Amniotic epithelial cell (primary cell): ENCODE data around the gene PRDX6.
A peak's percentile ranks its signal among the peaks of the same experiment; 100 is the strongest.
"Not testable (repeated sequence)": the region's sequence is repeated elsewhere in the genome, so short reads cannot be mapped to it uniquely, and the experiment has no call there.

Experiments used
- DNase-seq: peaks from one replicate; pipeline ENCODE4 v3.0.0-alpha.2; 2010; ENCODE audit warnings: low read depth

Gene PRDX6

DNA sequence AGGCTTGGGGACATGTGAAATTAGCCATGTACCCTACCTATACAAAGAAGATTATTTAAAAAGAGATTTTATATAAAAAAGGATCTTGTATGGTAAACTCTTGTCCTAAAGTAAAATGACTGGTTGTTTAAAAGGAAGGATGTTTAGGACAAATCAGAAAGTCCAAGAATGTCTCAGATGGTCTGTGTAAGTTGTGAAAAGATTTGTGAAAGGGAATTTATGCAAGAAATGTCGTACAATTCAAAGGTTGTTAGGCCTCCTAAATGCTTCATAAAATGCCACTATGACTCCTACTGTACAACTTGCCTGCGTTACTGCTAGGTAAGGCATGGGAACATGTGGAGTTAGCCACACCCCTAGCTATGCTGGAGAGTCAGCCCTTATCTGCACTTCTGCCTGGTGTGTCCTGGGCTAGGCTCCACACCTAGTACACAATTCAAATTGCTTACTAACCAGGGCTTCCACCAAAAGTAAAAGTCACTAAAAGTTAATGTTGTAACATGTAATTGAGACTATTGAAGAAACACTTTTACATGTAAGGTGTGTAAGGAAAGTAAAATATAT is 19.7 kb downstream of the PRDX6 start:
- DNase-seq: no peak

DNA sequence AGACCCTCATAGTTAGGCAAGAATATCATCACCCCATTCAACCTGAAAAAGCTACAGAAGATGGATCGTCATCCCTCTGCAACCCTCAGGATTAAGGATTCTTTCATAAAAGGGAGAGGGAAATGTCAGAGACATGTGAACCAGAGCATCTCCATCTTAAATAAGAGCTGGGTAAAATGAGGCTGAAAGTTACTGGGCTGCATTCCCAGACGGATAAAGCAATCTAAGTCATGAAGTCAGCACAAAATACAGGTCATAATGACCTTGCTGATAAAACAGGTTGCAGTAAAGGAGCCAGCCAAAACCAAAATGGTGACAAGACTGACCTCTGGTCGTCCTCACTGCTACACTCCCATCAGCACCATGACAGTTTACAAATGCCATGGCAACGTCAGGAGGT is 22.6 kb downstream of the PRDX6 start:
- no peak for DNase-seq

DNA sequence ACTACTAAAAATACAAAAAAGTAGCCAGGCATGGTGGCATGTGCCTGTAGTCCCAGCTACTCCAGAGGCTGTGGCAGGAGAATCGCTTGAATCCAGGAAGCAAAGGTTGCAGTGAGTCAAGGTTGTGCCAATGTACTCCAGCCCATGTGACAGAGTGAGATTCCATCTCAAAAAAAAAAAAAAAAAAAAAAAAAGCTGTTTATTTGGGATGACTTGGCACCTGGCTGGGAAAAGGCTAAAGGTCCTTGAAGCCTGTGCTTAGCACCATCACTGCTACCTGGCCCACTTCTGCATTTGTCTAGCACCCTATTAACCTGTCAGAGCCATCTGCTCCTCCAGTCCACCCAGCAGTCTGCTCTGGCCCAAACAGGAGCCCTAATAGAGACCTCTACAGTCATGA is 25.0 kb downstream of the PRDX6 start:
- no peak for DNase-seq

DNA sequence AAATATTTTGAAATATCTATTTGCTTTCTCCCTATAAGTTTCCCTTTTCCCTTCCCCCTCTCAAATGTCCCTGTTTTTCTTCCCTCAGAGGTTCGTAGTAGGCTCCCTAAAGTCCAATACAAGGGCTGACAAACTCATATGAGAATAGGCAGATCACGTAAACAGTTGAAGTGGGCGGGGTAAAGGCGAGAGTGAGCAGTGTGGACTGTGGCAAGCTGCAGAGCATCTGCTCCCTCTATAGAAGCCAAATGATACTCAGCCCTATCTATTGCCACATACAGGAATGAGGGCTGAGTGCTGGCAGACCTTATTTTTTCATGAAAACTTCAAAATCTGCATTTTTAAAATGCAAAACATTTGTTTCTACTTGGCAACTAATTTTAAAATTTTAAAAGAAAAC is 26.3 kb downstream of the PRDX6 start:
- DNase-seq: peak; percentile 38

DNA sequence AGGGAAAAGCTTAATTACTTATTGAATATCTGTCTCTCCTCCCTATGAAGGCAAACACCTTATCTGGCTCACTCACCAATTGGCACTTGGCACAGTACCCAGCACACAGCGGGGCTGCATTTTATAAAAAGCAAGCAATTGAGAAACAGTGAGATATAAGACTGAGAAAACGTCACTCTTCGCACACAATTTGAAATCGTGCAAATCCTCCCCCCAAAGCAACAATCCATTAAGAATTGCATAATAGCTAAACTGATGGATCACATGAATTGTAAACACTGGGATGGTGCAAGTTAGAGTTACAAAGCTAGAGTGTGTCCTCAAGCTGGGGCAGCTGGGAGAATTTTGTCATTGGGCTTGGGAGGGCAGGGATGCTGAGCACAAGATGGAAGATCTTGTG is 27.1 kb downstream of the PRDX6 start:
- no peak for DNase-seq

DNA sequence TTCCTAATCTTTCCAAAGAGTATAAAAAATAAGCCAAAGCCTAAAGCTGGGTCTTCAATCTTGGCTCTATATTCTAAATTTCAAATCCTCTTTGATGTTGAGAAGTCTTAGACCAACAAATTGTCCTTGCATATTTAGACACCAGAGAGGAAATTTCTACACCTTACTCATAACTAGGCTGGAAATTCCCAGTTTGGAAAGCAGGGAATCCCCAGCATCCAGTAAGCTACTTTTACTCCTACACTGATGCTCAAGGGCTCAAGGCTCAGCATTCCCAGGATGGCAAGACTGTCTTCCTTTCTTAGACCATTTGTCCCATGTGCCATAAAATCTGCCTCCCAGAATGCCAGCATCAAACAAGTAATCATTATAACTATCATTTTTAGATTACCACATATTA is 28.3 kb downstream of the PRDX6 start:
- no peak for DNase-seq

DNA sequence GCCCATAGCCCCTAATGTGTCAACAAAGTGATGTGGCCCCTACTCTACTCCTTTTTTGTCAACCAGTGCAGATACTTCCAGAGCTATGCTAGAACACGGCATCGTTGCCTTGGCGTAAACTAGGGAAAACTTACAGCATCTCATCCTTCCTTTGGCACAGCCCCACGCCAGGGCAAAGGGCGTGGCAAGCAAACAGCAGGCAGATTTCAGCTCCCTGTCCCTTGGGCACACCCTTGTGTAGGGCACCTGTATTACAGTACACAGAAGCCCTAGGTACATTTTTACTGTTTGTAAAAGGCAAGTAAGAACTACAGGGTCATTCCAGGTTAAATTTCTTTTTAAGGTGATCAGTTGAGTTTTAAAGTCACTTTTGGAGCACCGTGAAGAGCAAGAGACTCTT is 29.3 kb downstream of the PRDX6 start:
- DNase-seq: no peak

DNA sequence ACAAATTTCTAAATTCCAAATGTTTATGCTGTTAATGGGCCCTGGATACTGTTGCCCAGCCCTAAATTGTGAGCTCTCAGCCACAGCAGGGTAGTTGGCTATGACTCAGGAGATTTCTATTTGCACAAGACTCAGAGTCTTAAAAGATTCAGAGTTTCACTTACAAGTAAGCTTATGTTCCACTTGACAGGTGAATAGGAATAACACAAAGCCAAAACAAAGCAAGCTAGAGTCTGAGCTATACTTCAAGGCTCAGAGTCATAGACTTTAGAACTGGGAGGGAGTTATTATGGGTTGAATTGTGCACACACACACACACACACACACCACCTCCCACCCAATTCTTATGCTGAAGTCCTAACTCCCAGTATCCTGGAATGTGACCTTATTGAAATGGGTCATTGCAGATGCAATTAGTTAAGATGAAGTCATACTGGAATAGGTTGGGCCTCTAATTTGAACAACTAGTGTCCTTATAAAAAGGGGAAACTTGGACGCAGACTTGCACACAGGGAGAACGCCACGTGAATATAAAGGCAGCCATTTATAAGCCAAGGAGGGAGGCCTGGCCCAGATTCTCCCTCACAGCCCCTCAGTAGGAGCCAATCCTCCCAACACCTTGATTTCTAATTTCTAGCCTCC is 30.2 kb downstream of the PRDX6 start:
- DNase-seq: peak; percentile 75

DNA sequence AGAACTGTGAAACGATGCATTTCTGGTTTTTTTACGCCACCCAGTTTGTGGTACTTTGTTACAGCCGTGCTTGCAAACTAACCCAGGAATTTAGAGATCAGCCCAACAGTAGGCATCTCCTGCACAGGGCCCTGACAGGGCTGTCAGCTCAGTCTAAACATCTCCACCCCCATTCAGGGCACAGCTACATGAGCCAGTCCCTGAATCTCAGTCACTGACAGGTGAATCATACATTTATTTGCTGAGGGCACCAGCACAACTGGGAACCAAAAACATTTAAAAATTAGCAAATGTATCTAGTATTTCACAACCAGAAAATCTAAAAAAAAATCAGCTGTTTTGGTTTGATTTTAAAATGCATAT is 30.7 kb downstream of the PRDX6 start:
- no peak for DNase-seq

DNA sequence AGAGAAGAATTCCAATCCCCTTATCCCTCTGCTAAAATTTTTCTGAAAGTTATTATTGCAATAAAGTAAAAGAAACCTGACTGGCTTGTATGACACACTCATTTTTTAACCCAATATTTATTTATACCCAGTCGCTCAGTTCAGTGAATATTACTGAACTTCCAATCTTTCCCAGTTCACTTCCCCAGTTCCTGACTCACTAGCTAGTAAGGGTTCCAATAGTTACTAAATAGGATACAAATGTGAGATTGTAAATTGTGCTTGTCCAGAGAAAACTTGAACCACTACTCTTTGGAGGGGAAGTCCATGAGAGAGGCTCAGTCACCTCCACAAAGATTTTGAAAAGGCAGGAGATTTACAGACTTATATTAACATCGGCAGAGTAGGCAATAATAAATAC is 31.4 kb downstream of the PRDX6 start:
- DNase-seq: no peak

DNA sequence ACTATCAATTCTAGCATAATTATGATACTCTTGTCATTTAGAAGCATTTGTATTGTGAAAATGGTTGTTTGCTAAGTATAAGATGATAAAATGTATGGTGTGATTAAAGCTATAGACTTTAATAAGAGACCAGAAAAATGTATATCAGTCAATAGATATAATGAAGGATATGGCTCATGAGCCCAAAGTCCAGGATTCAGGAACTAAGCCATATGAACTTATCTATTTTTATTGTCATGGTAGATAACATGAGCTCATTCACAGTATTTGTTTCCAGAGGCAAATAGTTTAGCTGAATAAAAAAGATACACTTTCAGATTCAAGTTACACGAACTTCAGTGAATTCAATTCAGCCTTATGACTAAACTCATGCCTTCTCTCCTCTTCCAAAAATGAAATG is 32.7 kb downstream of the PRDX6 start:
- DNase-seq: no peak

DNA sequence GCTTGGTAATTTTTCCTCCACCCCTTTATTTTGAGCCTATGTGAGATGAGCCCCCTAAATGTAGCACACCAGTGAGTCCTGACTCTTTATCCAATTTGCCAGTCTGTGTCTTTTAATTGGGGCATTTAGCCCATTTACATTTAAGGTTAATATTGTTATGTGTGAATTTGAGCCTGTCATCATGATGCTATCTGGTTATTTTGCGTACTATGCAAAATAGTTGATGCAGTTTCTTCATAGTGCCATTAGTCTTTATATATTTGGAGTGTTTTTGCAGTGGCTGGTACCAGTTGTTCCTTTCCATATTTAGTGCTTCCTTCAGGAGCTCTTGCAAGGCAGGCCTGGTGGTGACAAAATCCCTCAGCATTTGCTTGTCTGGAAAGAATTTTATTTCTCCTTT is 37.4 kb downstream of the PRDX6 start:
- DNase-seq: not testable (repeated sequence)

DNA sequence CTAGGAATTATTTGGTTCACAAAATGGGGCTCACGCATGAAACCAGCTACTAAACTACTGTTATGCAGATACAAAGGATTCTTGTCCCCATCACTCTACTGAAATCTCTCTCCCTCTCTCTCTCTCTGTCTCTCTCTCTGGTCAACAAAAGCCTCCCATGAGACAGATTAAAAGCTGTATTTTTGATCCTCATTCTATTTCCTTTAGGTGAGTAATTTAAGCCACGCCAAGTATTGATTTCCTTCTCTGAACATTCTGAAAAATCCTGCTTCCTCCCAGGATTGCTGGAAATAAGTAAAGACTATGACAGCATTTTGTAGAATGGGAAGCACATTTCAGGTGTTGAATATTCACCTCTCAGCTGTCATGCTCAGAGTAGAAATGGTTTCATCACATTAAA is 43.7 kb downstream of the PRDX6 start:
- no peak for DNase-seq

DNA sequence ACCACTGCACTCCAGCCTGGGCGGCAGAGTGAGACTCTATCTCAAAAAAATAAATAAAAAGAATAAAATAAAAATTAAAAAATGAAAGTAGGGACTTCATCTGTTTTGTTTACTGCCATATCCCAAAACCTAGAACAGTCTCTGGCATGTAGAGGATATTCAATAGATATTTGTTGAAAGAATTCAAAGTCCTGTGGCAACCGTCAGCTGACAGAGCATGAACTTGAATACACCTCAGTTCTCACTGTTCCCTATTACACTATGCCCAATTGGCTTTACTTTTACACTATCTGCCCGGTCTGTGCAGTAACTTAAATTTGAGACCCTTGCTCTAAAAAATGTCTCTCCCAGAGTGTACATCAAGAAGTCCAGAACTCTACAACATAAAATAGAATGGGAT is 46.2 kb downstream of the PRDX6 start:
- no peak for DNase-seq

DNA sequence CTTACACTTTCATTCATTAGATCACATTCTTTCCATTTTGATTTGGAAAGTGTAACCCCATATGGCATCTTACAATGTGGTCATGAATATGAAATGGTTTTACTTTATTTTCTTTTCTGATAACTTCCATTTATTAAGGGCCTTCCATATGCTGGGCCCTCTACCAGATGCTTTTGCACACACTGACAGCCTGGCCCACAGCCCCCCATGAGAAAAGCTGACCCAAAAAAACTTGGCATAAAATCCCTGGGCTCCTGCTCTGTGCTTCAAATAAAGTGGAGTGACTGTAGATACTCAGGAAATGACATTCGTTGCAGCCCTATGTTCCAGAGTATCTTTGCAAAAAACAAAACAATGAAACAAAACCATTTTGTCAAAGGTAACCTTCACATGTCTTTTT is 48.8 kb downstream of the PRDX6 start:
- no peak for DNase-seq

DNA sequence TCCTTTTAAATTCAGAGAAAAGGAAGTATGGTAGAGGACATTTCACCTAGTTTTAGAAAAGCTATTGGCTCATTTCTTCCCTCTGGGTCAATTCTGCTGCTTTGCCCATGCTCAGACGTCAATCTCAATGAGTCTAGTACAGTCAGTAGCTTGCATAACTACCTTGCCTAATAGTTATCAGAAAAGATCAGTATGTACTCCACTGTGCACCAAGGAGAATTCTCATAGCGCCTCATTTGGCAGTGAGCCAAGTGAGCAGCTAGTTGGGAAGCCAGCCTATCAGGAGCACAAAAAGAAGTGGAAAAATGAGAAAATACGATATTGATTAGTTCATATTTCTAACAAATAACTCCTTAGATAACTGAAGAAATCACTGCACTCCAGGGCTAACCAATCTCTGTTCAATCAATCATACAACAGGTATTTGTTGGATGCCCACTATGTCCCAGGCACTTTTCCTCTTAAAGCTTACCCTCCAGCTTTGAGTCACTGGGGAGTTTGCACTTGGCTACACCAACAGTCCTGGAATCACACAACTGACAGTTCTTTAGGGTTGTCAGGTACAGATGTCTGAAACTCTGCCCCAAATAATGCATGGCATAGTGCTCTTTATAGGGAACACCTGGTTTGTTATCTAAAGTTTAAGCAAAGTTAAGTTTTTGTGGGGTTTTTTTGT is 50.2 kb downstream of the PRDX6 start:
- DNase-seq: peak; percentile 98

DNA sequence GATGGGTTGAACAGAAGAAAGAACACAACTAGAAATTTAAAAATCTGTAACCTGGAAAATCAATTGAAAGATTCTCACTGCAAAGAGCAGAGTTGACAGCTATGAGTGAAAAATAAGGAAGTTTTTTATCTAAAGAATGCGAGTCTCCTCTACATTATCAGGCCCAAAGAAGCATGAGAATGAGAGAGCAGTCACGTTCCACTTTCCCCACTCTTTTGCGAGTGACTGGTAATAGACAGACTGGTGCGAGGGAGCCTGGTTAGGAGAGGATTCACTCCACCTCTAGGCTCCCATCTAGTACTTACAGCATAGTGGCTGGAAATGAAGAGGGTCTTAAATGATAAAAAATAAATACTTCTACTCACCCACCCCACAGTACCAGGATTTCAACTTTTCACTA is 52.0 kb downstream of the PRDX6 start:
- peak; percentile 66 for DNase-seq

DNA sequence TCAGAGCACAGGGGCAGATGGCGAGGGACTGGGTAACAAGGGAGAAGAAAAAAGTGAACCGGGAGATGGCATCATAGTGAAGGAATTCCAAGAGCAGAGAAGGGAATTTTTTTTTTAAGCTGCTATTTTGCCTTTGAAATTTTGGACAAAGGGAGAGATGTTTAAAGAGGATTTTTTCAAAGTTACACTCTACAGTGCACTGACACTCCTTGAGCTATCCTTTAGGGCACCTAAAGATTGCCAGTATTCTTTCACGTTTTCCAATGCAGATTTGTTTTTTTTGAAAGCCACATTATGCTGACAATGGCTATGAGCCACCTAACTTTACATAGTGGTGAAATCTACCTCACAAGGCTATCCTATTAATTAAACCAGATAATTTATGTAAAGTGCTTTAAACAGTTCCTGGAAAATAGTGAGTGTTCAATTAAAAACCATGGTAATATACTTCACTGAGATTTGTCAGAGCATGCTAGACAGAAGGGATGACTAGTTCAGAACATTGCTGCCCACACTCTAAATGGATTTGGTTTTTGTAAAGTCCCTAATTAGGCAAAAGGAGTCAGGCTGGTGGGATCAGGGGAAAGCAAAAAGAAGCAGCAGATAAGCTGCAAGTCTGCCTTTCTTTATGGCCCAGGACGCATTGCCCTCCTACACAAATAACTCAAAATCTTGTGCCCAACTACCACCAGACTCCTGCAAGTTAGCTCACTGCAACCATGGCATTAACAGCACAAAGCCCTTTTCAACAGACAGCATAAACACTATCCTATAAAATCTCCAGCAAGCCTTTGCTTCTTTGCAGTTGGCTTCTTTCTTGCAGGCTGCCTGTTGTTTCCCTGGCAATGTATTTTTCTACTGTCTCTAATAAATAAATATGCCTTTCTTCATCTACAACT is 53.9 kb downstream of the PRDX6 start:
- no peak for DNase-seq

DNA sequence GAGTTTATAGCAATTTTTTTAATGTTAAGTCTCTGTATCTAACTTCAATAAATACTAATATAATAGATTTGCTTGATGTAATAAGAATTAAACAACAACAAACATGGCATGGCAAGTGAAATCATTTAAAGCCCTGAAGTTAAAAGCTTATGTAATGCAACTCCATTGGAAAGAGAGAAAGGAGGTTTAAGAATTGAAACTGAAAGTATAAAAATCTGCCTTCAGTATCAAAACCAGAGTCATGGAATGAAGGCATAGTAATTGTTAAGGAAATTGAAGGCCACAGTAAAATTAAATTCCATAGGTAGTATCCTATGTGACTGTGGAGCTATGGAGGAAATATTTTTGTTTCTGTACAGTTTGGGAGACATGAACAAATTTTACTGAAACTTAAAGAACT is 55.1 kb downstream of the PRDX6 start:
- DNase-seq: no peak

DNA sequence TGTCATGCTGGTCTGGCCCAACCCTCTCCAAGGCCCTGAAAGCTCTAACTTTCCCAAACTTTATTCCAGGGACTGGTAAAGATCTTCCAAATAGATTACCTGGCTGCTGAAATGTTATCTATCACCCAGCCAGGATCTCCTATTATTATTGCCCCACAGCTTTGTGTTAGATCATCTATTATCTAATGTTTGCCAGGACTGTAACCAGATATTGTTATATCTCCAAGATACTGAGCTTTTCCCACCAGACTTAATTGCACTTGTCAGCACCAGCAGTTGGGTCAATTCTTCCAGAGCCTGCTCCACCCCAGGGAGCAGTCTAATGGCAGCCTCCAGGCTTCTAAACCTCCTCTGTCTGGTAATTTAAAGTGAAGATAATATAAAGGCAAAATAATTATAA is 59.1 kb downstream of the PRDX6 start:
- no peak for DNase-seq
